Breast epithelium (tissue), 3 donors: ENCODE measurements around the gene OR8G1.
"Not testable (repeated sequence)": the region's sequence is repeated elsewhere in the genome, so short reads cannot be mapped to it uniquely, and the experiment has no call there.

Experiments
- CTCF ChIP-seq, 3 donors: fragments of 450-650 bp; IDR thresholded peaks; one replicate each; pipeline ENCODE4 v1.5.1; 2016 to 2017; ENCODE audit warnings: antibody characterized with exemption in 3 of 3, mild to moderate bottlenecking in 3 of 3, moderate library complexity in 3 of 3
- POLR2A ChIP-seq: fragments of 450-650 bp; IDR thresholded peaks from one replicate; pipeline ENCODE4 v1.6.1; 2016; ENCODE audit warnings: antibody characterized with exemption, mild to moderate bottlenecking, moderate library complexity

GRCh38 chr11:124224618-124225423 is 16.1 kb upstream of the OR8G1 start:
- not testable (repeated sequence) for TF ChIP-seq POLR2A; CTCF (IDR thresholded peaks at IDR 0.05)
